Epithelial cell of esophagus (primary cell): ENCODE data around the gene ANO7.

Experiments used
- DNase-seq: peaks from one replicate; pipeline ENCODE4 v3.0.0; 2010; ENCODE audit warnings: low read depth
- H3K4me3 ChIP-seq: 2 replicates; pipeline ENCODE4 v1.5.1; 2011; ENCODE audit warnings: mild to moderate bottlenecking, low read length, control low read depth
- TF ChIP-seq, protein P1 (sequence below): IDR thresholded peaks from 2 replicates; pipeline ENCODE4 v1.5.1; 2011; ENCODE audit warnings: low read depth, mild to moderate bottlenecking, low read length, control low read depth, inconsistent platforms; ENCODE audit not compliant: insufficient read depth; ENCODE audit errors: missing control alignments

ANO7 gene

DNA sequence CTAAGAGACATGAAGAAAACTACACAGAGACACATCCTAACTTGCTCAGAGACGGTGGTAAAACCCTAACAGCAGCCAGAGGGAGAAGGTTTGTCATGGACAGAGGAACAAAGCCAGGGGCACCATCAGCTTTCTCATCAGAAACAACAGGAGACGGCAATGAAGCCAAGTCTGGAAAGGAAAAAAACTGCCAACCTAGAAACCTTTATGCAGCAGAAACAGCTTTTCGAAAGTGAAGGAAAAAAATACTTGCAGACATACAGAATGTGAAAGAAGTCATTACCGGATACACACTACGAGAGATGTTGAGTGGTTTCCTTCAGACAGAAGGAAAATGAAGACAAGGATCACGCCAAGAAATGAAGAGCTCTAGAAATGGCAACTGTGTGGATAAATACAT is 55.9 kb downstream of the ANO7 start:
- no peak overlapping the region for H3K4me3 ChIP-seq
- DNase-seq, result no peak
- TF ChIP-seq, protein P1, sequence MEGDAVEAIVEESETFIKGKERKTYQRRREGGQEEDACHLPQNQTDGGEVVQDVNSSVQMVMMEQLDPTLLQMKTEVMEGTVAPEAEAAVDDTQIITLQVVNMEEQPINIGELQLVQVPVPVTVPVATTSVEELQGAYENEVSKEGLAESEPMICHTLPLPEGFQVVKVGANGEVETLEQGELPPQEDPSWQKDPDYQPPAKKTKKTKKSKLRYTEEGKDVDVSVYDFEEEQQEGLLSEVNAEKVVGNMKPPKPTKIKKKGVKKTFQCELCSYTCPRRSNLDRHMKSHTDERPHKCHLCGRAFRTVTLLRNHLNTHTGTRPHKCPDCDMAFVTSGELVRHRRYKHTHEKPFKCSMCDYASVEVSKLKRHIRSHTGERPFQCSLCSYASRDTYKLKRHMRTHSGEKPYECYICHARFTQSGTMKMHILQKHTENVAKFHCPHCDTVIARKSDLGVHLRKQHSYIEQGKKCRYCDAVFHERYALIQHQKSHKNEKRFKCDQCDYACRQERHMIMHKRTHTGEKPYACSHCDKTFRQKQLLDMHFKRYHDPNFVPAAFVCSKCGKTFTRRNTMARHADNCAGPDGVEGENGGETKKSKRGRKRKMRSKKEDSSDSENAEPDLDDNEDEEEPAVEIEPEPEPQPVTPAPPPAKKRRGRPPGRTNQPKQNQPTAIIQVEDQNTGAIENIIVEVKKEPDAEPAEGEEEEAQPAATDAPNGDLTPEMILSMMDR, result no peak

DNA sequence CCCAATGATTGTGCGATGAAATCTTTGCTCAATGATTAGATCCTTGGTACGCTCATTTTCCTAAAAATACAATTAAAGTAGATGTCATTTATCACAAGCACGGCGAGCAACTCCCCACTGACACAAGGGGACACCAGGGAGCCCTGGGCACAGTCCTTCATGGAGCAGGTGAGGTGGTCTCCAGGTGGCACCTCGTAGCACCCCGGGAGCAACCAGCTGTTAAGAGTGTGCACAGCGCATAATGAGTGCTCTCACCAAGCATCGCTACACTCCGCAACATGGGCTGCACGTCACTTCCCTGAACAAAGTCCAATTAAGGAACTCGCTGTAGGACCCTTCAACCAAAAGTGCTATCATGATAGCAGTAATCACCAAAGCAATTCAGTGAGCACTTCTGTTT is 59.8 kb downstream of the ANO7 start:
- TF ChIP-seq, protein P1, result no peak
- no peak for DNase-seq
- no peak overlapping the region for H3K4me3 ChIP-seq

DNA sequence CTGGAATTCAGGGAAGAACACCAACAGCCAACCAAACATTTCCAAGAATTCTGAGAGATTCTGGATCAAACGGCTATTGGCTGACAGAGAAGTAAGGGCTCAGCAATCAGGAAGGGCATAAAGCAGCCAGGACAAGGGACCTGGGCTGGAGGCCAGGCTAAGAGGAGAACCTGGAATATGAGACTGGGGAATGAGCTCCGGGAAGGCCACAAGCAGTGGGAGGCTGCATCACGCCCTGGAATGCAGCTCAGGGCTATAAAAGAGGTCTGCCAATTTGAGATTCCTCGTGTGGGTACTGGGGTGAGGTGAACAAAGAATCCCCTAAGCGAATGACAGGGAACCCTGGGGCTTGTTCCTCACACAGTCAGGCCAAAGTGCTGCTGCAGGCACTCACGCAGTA is 60.4 kb downstream of the ANO7 start:
- no peak for DNase-seq
- no peak overlapping the region for H3K4me3 ChIP-seq
- TF ChIP-seq, protein P1, result no peak

DNA sequence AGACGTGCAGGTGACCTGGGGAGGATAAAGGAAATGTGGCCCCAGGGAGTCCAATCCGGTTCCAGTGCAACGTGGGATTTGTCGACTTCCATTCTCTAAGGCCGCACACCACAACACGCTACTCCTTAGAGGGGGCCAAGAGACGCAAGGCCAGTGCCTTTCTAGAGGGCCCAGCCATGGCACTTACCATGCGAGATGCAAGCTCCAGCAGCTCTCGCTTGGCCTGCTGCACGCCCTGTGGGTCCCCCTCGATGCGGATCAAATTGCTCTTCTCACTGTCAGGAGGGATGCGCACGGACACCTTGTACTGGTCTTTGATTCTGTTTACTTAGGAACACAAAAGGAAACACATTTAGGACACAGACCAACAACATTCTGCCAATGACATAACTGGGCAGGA is 61.2 kb downstream of the ANO7 start:
- DNase-seq, result no peak
- H3K4me3 ChIP-seq, result no peak overlapping the region
- TF ChIP-seq, protein P1, result no peak

DNA sequence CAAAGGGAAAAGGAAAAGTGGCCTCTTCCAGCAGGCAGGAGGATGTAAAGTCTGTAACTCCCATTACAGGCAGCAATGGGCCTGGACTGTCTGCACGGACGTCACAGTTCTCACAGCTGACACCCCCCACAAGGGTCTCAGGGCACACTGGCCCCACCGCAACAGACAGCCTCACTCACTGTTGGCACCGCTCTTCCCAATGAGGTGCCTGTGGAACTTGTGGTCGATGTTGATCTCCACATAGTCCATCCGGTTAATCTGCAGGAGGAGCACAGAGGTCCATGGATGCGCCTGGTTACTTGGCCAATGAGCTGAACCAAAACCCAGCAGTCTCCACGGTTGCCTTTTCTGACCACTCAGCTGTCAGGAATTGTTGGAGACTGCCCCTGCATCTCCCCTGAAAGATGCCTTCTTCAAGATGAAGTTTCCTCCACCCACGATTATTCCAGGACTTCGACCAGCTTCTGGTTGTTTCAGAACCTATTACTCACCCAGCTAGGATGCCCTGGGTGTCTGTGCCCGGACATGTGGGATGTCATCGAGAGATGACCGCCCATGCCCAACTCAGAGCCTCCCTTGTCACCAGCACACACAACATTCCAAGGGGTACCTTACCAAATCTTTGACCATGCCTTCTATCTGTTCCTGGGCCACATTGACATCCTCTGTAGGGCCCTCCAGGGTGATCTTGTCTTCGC is 64.5 kb downstream of the ANO7 start:
- TF ChIP-seq, protein P1, result no peak
- H3K4me3 ChIP-seq, result no peak overlapping the region
- DNase-seq, result no peak

DNA sequence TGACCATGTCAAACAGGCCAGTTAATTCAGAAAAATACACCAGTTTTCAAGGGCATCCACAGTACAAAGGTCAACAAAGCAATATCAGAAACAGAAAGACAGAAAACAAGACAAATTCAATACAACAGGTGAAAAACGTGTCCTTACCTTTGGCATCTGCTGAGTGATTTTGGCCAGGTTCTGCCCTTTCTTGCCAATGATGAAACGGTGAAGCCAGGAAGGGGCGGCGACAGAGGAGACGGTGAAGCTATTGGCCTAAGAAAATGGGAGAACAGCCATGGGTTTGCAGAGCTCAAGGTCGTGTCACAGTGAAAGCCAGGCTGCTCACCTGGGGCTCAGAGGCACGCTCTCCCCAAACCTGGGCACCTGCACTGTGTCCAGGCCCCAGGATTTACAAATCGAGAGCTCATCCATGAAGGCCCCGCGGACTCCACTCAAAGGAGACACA is 66.5 kb downstream of the ANO7 start:
- no peak overlapping the region for H3K4me3 ChIP-seq
- DNase-seq, result no peak
- TF ChIP-seq, protein P1, result no peak
